Measurements from ENCODE around the gene AHSP.

The AHSP gene

GRCh38 chr16:31484491-31485171, 43.1 kb upstream of the AHSP start:
- DNase-seq = no peak
- in situ Hi-C loops (cut with HindIII; ENCODE audit: low pct_ligation_motif_present, low sequenced_read_pairs) = no loop called here

GRCh38 chr16:31485571-31485970, 42.1 kb upstream of the AHSP start:
- TF ChIP-seq CTCF (IDR thresholded peaks at IDR 0.05; ENCODE audit: low read depth, low read length, missing control alignments) = no peak
- Histone ChIP-seq H3K27me3 (replicated peaks) (peaks cover 5% of the 10 kb centered on the region), H3K36me3 (replicated peaks) (peaks cover 4% of the 10 kb centered on the region), H3K27ac (no peak overlapping the region), H3K4me3 (ENCODE audit: low read depth, low read length) (no peak overlapping the region)
- DNase-seq = no peak
- in situ Hi-C loops (cut with HindIII; ENCODE audit: low pct_ligation_motif_present, low sequenced_read_pairs) = no loop called here

More at GRCh38 chr16:31484491-31485171, 43.1 kb upstream of the AHSP start:
- H3K4me3 ChIP-seq (ENCODE audit: low read depth, low read length) = no peak overlapping the region
- no peak for TF ChIP-seq CTCF (IDR thresholded peaks at IDR 0.05; ENCODE audit: low read depth, low read length, missing control alignments)
- H3K36me3 ChIP-seq (replicated peaks) = no peaks in the 10 kb centered on the region
- H3K27ac ChIP-seq = no peak overlapping the region
- H3K27me3 ChIP-seq (replicated peaks) = peaks cover 5% of the 10 kb centered on the region

- peaks cover 5% of the 10 kb centered on the region for H3K27me3 ChIP-seq (replicated peaks)
- in situ Hi-C loops (cut with HindIII; ENCODE audit: low pct_ligation_motif_present, low sequenced_read_pairs) = no loop called here
These were observed 41.7 kb upstream of the AHSP start for GRCh38 chr16:31486045-31486444.

GRCh38 chr16:31487071-31487719, 40.5 kb upstream of the AHSP start:
- Histone ChIP-seq H3K4me3 (ENCODE audit: low read depth, low read length) (peak overlapping the region; percentile 52), H3K27me3 (replicated peaks) (peaks cover 5% of the 10 kb centered on the region), H3K36me3 (replicated peaks) (peaks cover 5% of the 10 kb centered on the region), H3K27ac (no peak overlapping the region)
- TF ChIP-seq CTCF (IDR thresholded peaks at IDR 0.05; ENCODE audit: low read depth, low read length, missing control alignments) = no peak
- DNase-seq = no peak
- in situ Hi-C loops (cut with HindIII; ENCODE audit: low pct_ligation_motif_present, low sequenced_read_pairs) = no loop called here

More at GRCh38 chr16:31486045-31486444, 41.7 kb upstream of the AHSP start:
- H3K36me3 ChIP-seq (replicated peaks) = peaks cover 5% of the 10 kb centered on the region
- no peak overlapping the region for H3K27ac ChIP-seq
- DNase-seq = no peak
- TF ChIP-seq CTCF (IDR thresholded peaks at IDR 0.05; ENCODE audit: low read depth, low read length, missing control alignments) = no peak
- H3K4me3 ChIP-seq (ENCODE audit: low read depth, low read length) = no peak overlapping the region

GRCh38 chr16:31487720-31488467, 39.8 kb upstream of the AHSP start:
- in situ Hi-C loops (cut with HindIII; ENCODE audit: low pct_ligation_motif_present, low sequenced_read_pairs) = no loop called here
- Histone ChIP-seq H3K27me3 (replicated peaks) (peaks cover 5% of the 10 kb centered on the region), H3K36me3 (replicated peaks) (peaks cover 11% of the 10 kb centered on the region), H3K27ac (no peak overlapping the region), H3K4me3 (ENCODE audit: low read depth, low read length) (peak overlapping the region; percentile 52)
- no peak for DNase-seq
- no peak for TF ChIP-seq CTCF (IDR thresholded peaks at IDR 0.05; ENCODE audit: low read depth, low read length, missing control alignments)

Measured in brain microvascular endothelial cell (primary cell).